ENCODE results near the gene TK1. TPM values are rescaled to one million over a fixed set of nuclear protein-coding genes. Genes with fewer than 3 reads are reported as not detected.
"Not testable (repeated sequence)": the region's sequence is repeated elsewhere in the genome, so short reads cannot be mapped to it uniquely, and the experiment has no call there.

TK1 gene, protein sequence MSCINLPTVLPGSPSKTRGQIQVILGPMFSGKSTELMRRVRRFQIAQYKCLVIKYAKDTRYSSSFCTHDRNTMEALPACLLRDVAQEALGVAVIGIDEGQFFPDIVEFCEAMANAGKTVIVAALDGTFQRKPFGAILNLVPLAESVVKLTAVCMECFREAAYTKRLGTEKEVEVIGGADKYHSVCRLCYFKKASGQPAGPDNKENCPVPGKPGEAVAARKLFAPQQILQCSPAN
- total RNA-seq: 6.6 TPM
- long read RNA-seq, transcript TK1-201 (7 exons, 1,628 nt): major isoform, 15 of 16 reads
- long read RNA-seq, partial matches to known transcripts: 0 of 16 reads
- long read RNA-seq, other reads (novel, unspliced or antisense): 1 of 16 reads

DNA sequence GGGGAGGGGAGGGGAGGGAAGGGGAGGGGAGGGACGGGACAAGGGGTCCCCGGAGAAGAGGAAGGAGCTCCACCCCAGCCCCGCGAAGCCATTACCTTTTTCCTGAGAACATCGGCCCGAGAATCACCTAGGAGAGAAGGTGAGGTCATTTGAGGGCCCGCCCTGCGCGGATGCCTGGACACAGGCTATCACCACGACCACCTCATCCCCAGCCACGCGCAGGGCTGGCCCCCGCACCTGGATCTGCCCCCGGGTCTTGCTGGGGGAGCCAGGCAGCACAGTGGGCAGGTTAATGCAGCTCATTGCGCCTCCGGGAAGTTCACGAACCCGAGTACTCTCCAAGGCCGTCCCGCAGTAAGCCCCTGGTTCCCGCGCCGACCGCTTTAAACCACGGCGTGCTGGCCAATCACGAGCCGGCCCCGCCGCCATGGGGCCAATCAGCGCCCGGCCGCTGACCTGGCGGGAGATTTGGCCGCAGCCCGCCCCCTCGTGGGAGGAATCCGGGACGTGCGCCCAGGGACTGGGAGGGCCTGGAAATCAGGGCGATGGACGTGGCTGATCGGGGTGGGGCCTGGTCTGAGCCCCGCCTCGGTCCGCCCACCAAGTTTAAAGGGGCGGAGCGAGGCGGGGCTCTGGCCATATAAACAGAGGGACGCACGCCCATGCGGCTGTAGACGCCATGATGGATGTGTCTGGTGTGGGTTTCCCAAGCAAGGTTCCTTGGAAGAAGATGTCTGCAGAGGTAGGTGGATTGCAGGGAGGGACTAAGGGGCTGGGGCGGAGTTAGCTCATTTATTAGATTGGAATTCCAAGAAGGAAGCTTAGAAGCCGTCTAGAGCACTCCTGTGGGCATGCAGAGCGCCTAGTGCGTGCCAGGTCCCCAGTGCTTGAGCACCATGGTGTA lies at the start of gene TK1, which contains the start of gene AFMID:
TSS of gene TK1 (minus strand) at position 361 of the 904 bp plus-strand sequence. CDS start at position 303, 58 bp downstream.
TSS of gene AFMID (plus strand) at position 671 of the 904 bp plus-strand sequence. CDS start at position 680, 9 bp downstream.
- no peaks in the 10 kb centered on the region for H3K9me3 ChIP-seq
- peak within 1 kb of the TSS; percentile 60 for H3K4me3 ChIP-seq
- no peaks in the 10 kb centered on the region for H3K27me3 ChIP-seq (ENCODE audit: low read depth)
- ATAC-seq (peak; percentile 97 to 99), DNase-seq (peak; percentile 95)
- TF ChIP-seq, protein P1, sequence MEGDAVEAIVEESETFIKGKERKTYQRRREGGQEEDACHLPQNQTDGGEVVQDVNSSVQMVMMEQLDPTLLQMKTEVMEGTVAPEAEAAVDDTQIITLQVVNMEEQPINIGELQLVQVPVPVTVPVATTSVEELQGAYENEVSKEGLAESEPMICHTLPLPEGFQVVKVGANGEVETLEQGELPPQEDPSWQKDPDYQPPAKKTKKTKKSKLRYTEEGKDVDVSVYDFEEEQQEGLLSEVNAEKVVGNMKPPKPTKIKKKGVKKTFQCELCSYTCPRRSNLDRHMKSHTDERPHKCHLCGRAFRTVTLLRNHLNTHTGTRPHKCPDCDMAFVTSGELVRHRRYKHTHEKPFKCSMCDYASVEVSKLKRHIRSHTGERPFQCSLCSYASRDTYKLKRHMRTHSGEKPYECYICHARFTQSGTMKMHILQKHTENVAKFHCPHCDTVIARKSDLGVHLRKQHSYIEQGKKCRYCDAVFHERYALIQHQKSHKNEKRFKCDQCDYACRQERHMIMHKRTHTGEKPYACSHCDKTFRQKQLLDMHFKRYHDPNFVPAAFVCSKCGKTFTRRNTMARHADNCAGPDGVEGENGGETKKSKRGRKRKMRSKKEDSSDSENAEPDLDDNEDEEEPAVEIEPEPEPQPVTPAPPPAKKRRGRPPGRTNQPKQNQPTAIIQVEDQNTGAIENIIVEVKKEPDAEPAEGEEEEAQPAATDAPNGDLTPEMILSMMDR (IDR thresholded peaks at IDR 0.05): peak; percentile 89
- H3K4me1 ChIP-seq: peaks cover 54% of the 10 kb centered on the region
- H3K36me3 ChIP-seq: peaks cover 13% of the 10 kb centered on the region
- H3K27ac ChIP-seq: peak within 1 kb of the TSS; percentile 71
- intact Hi-C loops (cut with DNase I): no loop called here

DNA sequence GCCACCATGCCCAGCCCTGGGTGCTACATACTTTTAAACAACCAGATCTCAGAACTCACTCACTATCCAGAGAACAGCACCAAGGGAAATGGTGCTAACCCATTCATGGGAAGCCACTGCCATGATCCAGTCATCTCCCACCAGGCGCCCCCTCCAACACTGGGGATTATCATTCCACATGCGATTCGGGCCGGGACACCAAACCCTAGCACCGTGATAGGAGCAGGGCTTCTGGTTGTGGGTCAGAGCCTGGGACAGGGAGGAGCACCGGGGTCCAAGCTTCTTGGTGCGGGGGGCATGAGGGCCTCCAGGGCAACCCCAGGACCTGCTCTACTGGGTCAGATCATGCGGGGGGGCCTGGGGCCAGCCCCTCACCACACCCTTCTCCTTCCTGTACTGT lies 49.0 kb upstream of the TK1 start:
- no peaks in the 10 kb centered on the region for H3K36me3 ChIP-seq
- H3K27me3 ChIP-seq (ENCODE audit: low read depth): peaks cover 27% of the 10 kb centered on the region
- peaks cover 7% of the 10 kb centered on the region for H3K4me1 ChIP-seq
- intact Hi-C loops (cut with DNase I): no loop called here
- ATAC-seq: no peak
- TF ChIP-seq, protein P1 (IDR thresholded peaks at IDR 0.05): no peak
- DNase-seq: no peak
- H3K4me3 ChIP-seq: no peak overlapping the region
- no peaks in the 10 kb centered on the region for H3K9me3 ChIP-seq
- no peak overlapping the region for H3K27ac ChIP-seq

DNA sequence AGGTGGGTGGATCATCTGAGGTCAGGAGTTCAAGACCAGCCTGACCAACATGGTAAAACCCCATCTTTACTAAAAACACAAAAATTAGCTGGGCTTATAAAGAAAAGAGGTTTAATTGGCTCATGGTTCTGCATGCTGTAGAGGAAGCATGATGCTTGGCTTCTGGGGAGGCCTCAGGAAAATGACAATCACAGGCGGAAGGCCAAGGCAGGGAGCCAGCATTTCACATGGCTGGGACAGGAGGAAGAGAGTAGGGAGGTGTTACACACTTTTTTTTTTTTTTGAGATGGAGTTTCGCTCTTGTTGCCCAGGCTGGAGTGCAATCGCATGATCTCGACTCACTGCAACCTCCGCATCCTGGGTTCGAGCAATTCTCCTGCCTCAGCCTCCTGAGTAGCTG lies 48.2 kb upstream of the TK1 start:
- H3K9me3 ChIP-seq; H3K27ac ChIP-seq; ATAC-seq; DNase-seq; H3K4me1 ChIP-seq; intact Hi-C loops (cut with DNase I); H3K4me3 ChIP-seq; H3K36me3 ChIP-seq: not testable (repeated sequence)
- peaks cover 33% of the 10 kb centered on the region for H3K27me3 ChIP-seq (ENCODE audit: low read depth)

DNA sequence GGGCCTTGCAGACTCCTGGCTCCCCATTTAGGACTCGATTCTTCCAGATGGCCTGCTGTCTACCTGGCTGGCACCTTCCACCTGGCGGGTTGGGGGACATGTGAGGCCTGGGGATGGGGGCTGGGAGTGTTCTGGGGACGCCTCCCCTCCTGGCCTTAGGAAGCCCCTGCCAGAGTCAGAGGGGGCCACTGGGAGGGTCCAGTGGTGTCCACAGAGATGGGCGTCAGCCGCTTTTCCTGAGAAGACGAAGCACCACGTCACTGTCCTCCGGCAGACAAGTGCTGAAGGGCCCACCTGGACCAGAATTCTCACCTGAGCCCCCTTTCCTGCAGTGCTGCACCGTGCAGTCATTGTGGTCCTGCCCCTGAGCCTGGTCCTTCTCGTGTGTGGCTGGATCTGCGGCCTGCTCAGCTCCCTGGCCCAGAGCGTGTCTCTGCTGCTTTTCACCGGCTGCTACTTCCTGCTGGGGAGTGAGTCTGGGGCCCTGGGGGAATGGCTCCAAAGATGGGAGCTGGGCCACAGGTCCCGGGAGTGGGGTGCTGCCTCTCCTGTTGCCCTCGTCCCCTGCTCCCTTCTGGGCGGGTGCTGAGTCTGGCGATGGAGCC lies 47.5 kb upstream of the TK1 start:
- ATAC-seq (no peak), DNase-seq (no peak)
- Histone ChIP-seq H3K4me3 (no peak overlapping the region), H3K36me3 (no peaks in the 10 kb centered on the region), H3K9me3 (no peaks in the 10 kb centered on the region), H3K27ac (no peak overlapping the region), H3K27me3 (ENCODE audit: low read depth) (peaks cover 33% of the 10 kb centered on the region), H3K4me1 (peaks cover 7% of the 10 kb centered on the region)
- TF ChIP-seq, protein P1 (IDR thresholded peaks at IDR 0.05): no peak
- intact Hi-C loops (cut with DNase I): no loop called here

DNA sequence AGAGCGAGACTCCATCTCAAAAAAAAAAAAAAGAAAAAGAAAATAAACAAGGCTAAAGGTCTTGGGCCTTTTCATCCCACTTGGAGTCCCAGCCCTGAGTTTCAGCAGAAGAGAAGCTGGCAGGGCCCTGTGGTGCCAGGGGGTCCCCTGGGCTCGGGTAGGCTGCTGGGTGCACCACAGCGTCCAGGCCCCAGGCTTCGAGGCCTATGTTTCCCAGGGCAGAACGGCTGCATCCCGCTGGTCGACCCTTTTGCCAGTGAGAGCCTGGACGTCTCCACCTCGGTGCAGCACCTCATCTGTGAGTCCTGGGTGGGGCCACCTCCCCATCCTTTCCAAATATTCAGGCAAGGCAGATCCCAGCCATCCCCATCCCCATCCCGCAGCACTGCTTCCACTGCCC lies 46.8 kb upstream of the TK1 start:
- H3K27me3 ChIP-seq (ENCODE audit: low read depth): peaks cover 33% of the 10 kb centered on the region

More for the DNA sequence above, 46.8 kb upstream of the TK1 start:
- Histone ChIP-seq H3K27ac (no peak overlapping the region), H3K36me3 (no peaks in the 10 kb centered on the region), H3K4me1 (peaks cover 7% of the 10 kb centered on the region), H3K4me3 (no peak overlapping the region), H3K9me3 (no peaks in the 10 kb centered on the region)
- no peak for ATAC-seq
- TF ChIP-seq, protein P1 (IDR thresholded peaks at IDR 0.05): no peak
- DNase-seq: no peak
- intact Hi-C loops (cut with DNase I): no loop called here
